T-helper 1 cell treated with Interleukin-12 subunit alpha and Interleukin-12 subunit beta and Interleukin-4 antibody, amounts not matched to agents 30 ng/mL and 1 ng/mL, for 36 hours (primary cell): ENCODE results near the gene SARS2. TPM values are rescaled to one million over a fixed set of nuclear protein-coding genes. Genes with fewer than 3 reads are reported as not detected.

Source experiments
- intact Hi-C: fragments of 100-400 bp; cut with micrococcal nuclease; formaldehyde crosslinking; loops from one replicate; pipeline ENCODE4 v1.15.1; 2024
- total RNA-seq: library from RNA; stranded (reverse); gene quantifications from 2 replicates; pipeline ENCODE4 v1.2.3, GENCODE V29; 2022

The SARS2 gene
- total RNA-seq, 1 donor from 2014 or later, result 29.5 TPM

- intact Hi-C loops, result loop anchor here (1.0 to 2.0 kb wide), 5 partner anchors 9 to 222 kb away; partner anchors contain the start of genes ACTN4, ECH1, NFKBIB and RINL
Observed at GRCh38 chr19:38869160-38869835, 61.3 kb downstream of the SARS2 start.

GRCh38 chr19:38868551-38868950 lies 62.0 kb downstream of the SARS2 start:
- intact Hi-C loops, result loop anchor here (2.0 kb wide), 1 partner anchor 222 kb away; the partner anchor contains the start of gene ACTN4

- intact Hi-C loops, result no loop called here
Observed at GRCh38 chr19:38867171-38867780, 63.3 kb downstream of the SARS2 start.

Other genes starting within 250 kb of the SARS2 start
- gene CAPN12, start 186.3 kb downstream of the SARS2 start, total RNA-seq, result 4.4 and 4.7 TPM in 2 replicates
- not detected in 2 replicates for gene LGALS7, start 157.2 kb downstream of the SARS2 start, total RNA-seq
- not detected in 2 replicates for gene LGALS7B, start 141.6 kb downstream of the SARS2 start, total RNA-seq
- 1.6 and 1.8 TPM in 2 replicates for gene LGALS4, start 117.8 kb downstream of the SARS2 start, total RNA-seq
- gene ECH1, start 99.0 kb downstream of the SARS2 start, total RNA-seq, result 152 and 154 TPM in 2 replicates
- 515 and 536 TPM in 2 replicates for gene HNRNPL, start 80.8 kb downstream of the SARS2 start, total RNA-seq
- gene RINL, start 52.5 kb downstream of the SARS2 start, total RNA-seq, result 79.1 and 82.0 TPM in 2 replicates
- gene SIRT2, start 31.1 kb downstream of the SARS2 start, total RNA-seq, result 56.7 TPM in 2 replicates
- gene NFKBIB, start 30.8 kb downstream of the SARS2 start, total RNA-seq, result 60.2 and 66.3 TPM in 2 replicates
- 1.9 TPM in 2 replicates for gene CCER2, start 18.6 kb downstream of the SARS2 start, total RNA-seq
- gene MRPS12, start 181 bp upstream of the SARS2 start, total RNA-seq, result 66.0 and 67.5 TPM in 2 replicates
- 0.22 TPM in 1 of 2 replicates, not detected in the other for gene FBXO17, start 45.0 kb upstream of the SARS2 start, total RNA-seq
- gene FBXO27, start 101.8 kb upstream of the SARS2 start, total RNA-seq, result not detected in 2 replicates
- gene ACP7, start 153.6 kb upstream of the SARS2 start, total RNA-seq, result not detected in 2 replicates
- 17.2 and 17.4 TPM in 2 replicates for gene PAK4, start 195.0 kb upstream of the SARS2 start, total RNA-seq